Left lobe of liver (tissue), 2 donors: ENCODE measurements around the gene PALM. TPM values are rescaled to one million over a fixed set of nuclear protein-coding genes. Genes with fewer than 3 reads are reported as not detected.
"Not testable (repeated sequence)": the region's sequence is repeated elsewhere in the genome, so short reads cannot be mapped to it uniquely, and the experiment has no call there.

Source experiments
- ATAC-seq: fragments of 200-7000 bp; cut with Tn5 transposase; one replicate; pipeline ENCODE4 v1.9.1; 2020; ENCODE audit warnings: mild to moderate bottlenecking, moderate library complexity
- DNase-seq: peaks from one replicate; pipeline ENCODE4 v3.0.0-alpha.2; 2020; ENCODE audit warnings: low spot score
- total RNA-seq: library from RNA; stranded (reverse); gene quantifications from one replicate; pipeline ENCODE4 v1.2.1, GENCODE V29; 2021
- donor health status: DM: no; HTN: no; CAD: no; lungs with moderate emphysema.
- donor health status: DM: no; HTN: yes; CAD: no.

PALM gene
- total RNA-seq, 1 donor from 2014 or later = 6.6 TPM

DNA sequence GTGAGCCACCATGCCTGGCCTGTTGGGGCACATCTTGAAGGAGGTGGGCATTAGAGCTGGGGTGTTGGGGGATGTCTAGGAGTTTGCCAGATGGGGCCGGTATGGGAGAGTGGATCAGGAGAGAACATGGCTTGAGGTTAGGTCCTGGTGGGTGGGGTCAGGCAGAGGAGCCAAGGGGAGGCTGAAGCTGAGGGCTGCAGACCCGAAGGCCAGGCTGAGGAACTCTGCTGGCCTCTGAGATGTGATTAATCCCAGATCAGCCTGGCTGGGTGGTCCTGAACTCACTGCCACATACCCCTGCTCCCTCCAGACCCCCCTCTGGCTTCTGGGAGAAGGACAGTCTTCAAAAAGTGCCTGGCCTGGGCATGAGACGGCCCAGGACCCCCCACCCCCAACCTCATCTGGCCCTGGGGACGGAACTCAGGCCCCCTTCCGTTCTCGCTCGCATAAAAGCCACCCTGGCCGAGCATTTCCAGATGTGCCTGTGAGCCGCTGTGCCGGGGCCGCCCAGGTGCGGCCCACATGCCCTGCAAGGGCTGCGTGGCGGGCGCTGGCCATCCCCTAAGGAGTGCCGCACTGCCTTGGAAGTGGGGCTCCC is 29.8 kb upstream of the PALM start:
- DNase-seq = no peak
- no peak for ATAC-seq

DNA sequence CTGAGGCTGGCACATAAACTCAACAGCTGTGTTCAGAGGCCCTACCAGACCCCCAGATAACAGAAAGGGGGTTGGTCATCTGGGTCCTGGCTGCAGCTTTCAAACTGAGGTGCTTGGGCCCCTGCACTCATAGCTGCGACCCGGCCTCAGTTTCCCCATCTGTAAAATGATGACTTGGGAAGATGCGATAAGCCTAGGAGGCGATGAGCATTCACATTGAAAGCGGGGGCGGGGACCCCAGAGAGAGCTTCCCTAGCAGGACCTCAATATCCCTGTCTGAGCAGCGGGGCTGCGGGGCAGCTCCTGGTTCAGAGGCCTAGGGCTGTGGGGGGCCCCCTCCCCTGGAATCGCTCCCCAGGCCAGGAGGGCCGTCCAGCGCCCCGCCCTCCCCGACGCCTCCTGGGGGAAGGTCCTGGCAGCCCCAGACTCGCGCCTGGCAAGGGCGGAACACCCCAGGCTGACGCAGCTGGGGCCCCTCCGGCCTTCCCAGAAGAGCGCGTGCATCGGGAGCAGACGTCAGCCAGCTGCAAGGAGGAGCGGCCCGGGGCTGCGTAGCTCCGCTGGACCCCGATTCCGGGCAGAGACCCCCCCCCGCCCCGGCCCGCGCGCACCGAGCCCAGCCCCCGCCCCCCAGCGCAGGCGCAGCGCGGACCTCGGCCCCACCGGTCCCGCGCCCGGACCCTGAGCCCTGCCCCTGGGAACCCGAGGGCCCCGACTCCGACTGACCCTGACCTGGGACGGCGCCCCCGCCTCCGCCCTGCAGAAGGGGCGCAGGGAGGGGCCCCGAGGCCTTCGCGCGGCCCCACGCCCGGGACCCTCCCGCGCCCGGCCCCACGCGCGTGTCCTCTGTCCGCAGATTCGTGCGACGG is 29.1 kb upstream of the PALM start:
- ATAC-seq = peak; percentile 4
- DNase-seq = peak; percentile 58

DNA sequence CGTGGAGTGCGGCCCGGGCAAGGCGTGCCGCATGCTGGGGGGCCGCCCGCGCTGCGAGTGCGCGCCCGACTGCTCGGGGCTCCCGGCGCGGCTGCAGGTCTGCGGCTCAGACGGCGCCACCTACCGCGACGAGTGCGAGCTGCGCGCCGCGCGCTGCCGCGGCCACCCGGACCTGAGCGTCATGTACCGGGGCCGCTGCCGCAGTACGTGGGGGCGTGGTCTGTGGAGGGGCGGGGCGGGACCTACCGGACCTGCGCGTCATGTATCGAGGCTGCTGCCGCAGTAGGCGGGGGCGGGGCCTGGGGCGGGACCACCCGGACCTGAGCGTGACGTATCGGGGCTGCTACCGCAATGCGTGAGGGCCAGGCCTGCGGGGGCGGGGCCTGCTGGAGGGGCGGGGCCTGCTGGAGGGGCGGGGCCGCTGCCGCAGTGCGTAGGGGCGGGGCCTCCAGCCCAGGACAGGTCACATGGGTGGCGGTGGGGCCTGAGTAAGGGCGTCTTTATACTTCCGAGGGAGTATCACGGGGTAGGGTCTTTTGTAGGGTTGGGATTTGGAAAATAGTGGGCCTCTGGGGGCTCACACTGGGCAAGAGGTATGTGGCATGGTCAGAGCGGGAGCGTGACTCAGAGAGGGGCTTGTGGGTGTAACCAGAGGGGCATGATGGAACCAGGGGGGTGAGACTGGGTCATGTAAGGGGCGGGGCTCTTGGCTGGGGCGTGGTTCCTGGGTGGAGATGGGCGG is 28.3 kb upstream of the PALM start:
- peak; percentile 100 for DNase-seq
- ATAC-seq = peak; percentile 91

DNA sequence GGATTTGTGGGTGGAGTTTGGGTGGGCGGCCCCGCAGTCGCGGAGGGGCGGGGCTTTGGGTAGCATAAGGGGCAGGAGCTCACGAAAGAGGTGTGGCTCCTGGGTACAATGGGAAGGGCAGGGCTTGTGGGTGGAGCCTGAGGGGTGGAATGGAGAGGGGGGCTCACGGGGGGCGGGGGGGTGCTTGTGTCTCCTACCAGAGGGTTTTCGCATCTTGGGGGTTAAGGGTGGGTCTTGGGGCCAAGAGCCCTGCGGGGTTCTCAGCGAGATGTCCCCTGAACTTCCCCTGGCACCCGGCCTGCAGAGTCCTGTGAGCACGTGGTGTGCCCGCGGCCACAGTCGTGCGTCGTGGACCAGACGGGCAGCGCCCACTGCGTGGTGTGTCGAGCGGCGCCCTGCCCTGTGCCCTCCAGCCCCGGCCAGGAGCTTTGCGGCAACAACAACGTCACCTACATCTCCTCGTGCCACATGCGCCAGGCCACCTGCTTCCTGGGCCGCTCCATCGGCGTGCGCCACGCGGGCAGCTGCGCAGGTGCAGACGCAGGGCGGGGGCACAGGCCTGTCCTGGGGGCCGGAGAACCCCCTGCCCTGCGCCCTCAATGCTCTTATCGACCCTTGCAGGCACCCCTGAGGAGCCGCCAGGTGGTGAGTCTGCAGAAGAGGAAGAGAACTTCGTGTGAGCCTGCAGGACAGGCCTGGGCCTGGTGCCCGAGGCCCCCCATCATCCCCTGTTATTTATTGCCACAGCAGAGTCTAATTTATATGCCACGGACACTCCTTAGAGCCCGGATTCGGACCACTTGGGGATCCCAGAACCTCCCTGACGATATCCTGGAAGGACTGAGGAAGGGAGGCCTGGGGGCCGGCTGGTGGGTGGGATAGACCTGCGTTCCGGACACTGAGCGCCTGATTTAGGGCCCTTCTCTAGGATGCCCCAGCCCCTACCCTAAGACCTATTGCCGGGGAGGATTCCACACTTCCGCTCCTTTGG is 27.4 kb upstream of the PALM start:
- ATAC-seq = no peak
- DNase-seq = peak; percentile 74

DNA sequence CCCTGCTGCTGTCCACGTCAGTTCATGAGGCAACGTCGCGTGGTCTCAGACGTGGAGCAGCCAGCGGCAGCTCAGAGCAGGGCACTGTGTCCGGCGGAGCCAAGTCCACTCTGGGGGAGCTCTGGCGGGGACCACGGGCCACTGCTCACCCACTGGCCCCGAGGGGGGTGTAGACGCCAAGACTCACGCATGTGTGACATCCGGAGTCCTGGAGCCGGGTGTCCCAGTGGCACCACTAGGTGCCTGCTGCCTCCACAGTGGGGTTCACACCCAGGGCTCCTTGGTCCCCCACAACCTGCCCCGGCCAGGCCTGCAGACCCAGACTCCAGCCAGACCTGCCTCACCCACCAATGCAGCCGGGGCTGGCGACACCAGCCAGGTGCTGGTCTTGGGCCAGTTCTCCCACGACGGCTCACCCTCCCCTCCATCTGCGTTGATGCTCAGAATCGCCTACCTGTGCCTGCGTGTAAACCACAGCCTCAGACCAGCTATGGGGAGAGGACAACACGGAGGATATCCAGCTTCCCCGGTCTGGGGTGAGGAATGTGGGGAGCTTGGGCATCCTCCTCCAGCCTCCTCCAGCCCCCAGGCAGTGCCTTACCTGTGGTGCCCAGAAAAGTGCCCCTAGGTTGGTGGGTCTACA is 25.9 kb upstream of the PALM start:
- no peak for ATAC-seq
- no peak for DNase-seq

DNA sequence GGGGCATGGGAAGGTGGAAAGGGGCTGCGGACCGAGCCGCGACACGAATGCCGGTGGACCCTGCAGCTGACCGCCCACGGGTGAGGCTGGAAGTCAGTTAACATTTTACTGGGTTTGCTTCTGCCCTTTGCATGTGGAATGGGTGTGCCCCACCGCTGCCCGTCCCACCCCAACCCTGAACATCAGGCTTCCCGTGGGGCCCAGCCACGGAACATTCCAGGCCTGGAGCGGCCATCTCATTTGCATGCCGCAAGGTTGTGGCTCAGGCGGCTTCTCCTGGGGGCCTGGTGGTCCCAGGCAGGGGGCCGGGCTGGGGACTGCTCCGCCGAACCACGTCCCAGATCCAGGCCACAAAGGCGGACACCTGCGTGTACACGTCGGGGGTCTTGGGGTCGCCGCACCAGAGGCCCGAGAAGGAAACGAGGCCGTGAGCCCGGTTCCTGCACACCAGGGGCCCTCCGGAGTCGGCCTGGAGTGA is 23.2 kb upstream of the PALM start:
- ATAC-seq = no peak
- DNase-seq = no peak

DNA sequence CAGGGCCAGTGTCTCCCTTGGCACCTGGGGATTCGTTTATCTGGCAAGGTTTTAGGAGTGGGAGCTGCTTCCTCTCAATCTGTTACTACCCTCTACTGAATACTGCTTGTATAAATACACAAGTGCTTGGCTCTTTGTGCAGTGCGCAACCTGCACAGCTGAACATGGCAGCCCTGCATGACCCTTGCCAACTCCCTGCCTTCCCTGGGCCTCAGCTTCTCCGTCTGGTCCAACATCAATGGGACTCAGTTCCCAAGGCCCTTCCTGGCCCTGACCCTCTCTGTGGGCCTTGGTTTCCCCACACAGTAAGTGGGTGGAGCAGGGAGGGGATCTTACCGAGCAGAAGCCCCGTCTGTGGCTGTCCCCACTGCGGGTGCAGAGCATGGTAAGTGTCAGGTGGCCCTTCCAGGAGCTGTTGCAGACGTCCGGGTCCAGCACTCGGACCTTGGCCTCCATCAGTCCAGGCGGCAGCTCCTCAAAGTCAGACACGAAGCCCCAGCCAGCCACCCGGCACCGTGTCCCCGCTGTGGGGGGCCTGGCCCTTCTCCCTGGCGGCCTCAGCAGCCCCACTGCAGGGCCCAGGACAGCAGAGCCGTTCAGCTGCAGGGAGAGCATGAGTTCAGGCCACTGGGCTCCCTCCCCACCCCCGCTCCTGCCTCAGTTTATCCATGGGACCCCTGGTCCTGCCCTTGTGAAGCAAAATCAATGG is 22.0 kb upstream of the PALM start:
- DNase-seq = no peak

DNA sequence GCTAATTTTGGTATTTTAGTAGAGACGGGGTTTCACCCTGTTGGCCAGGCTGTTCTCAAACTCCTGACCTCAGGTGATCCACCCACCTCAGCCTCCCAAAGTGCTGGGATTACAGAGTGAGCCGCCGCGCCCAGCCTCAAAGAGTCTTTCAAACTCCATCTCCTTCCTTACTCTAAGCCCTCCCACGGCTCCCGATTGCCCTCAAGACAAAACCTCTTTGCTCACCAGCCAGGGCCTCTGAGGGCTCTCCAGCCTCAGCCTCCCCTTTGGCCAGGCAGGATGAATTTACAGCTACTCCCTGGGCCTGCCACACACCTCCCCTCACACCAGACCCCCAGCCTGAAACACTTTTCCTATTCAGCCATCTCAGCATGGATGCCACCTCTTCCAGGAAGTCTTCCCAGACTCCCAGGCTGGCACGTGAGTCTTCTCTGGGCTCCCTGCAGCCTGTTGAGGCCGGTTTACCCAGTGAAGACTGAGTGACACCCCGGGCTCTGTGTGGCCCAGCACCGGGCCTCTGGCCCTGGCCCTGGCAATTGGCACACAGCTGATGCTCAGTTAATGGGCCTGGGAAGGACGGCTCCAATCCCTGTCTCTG is 21.1 kb upstream of the PALM start:
- ATAC-seq = no peak
- no peak for DNase-seq

More for the DNA sequence above, 22.0 kb upstream of the PALM start:
- ATAC-seq = no peak

DNA sequence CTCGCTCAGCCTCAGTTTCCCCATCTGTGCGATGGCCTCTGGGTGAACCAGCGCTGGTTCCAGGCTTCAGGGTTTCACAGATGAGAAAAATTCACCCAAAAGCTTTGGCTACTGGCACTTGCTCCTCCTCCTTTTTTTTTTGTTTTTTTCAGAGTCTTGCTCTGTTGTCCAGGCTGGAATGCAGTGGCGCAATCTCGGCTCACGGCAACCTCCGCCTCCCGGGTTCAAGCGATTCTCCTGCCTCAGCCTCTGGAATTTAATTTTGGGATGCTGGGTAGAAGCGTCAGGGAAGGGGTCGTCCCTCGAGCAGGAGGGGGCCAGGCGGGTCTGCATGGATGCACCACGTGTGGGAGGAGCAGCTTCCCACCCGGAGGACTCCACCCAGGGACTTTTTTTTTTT is 20.5 kb upstream of the PALM start:
- DNase-seq = no peak
- no peak for ATAC-seq

DNA sequence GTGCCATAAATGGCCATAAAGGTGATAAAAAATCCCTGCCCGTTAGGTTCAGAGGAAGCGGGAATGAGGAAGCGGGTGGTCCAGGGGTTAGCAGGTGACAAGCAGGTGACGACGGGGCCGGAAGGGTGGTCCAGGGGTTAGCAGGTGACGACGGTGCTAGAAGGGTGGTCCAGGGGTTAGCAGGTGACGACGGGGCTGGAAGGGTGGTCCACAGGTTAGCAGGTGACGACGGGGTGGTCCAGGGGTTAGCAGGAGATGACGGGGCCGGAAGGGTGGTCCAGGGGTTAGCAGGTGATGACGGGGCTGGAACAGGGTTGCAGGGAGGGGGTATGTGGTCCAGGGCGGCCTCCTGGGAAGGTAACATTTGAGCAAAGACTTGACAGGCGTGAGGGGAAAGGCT is 19.7 kb upstream of the PALM start:
- ATAC-seq = no peak
- DNase-seq = no peak

DNA sequence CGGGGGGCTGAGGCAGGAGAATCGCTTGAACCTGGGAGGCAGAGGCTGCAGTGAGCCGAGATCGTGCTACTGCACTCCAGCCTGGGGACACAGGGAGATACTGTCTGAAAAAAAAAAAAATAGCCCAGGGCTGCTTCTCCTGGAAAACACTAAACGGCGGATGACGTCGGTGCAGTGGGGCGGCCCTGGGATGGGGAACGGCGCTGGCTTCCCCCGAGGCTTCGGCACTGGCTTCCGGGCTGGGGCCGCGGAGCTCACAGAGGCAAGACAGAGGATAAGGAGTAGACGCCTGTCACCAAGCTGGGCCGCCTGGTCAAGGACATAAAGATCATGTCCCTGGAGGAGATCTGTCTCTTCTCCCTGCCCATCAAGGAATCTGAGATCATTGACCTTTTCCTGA is 18.5 kb upstream of the PALM start:
- ATAC-seq = no peak

DNA sequence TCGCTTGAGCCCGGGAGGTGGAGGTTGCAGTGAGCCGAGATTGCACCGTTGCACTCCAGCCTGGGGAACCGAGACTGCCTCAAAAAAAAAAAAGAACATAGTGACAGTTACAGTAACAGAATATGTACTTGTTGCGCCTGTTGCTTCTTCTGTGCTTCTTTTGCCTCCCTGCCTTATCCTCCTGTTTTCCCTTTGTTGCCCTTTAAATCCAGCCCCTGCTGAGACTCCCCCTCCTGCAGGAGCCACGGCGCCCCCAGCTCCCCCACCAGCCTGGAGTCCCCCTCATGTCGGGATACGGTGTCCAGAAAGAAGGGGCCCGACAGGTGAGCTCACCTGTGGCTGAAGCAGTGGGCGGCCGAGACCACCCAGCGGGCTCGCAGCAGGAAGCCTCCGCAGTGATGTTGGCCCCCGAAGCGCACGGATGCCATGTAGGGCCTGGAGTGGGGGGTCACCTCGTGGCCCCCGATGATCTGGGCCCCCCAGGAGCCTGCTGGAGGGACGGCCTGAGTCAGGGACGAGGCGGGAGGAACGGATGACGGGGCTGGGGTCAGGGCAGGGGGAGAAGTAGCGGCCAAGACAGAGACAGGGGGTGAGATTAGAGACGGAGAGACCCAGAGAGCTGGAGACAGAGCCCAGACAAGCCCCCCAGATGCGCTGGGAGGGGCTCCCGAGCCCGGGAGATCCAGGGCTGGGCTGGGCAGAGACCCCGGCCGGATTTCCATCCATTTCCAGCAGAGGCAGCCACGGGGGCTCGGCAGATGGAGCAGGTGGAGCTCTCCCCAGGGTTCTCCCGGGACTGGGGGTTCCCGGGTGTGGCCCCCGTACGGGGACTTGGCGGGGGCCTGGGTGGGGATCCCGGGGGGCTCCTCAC is 14.0 kb upstream of the PALM start:
- DNase-seq = no peak
- ATAC-seq = no peak

More for the DNA sequence above, 18.5 kb upstream of the PALM start:
- DNase-seq = no peak

DNA sequence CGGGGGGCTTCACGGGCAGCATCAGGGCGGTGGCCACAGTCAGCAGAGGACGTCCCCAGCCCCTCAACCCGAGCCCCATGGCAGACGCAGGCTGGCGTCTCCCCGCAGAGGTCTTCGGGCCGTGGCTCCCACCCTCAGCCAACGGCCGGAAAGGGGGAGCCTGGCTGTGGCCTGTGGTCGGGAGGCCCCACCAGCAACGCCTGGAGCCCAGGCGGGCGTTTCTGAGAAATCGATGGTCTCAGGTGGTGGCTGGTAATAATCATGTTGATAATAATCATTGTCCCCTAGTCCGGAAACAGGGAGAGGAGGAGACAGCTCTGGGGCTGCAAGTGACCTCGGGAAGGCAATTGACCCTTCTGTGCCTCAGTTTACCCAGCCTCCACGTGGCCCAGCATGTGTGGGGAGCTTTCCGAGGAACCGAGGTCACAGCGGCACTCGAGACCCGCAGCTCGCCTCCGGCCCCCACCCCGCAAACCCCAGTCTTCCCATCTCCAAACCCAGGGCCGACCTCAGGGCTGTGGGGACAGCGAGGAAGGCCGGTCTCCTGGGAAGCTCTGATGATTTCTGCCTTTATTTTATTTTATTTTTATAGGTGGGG is 13.3 kb upstream of the PALM start, which contains the start of gene PRSS57:
TSS of gene PRSS57 (minus strand) at position 101 of the 598 bp plus-strand sequence. CDS start at position 79, 22 bp downstream.
- ATAC-seq = no peak
- no peak for DNase-seq

DNA sequence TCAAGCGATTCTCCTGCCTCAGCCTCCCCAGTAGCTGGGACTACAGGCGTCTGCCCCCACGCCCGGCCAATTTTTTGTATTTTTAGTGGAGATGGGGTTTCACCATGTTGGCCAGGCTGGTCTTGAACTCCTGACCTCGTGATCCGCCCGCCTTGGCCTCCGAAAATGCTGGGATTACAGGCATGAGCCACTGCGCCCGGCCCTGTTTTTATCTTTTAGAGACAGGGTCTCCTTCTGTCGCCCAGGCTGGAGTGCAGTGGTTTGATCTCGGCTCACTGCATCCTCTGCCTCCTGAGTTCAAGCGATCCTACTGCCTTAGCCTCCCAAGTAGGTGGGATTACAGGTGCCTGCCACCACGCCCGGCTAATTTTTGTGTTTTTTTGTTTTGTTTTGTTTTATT is 10.2 kb upstream of the PALM start:
- DNase-seq, ATAC-seq: not testable (repeated sequence)

DNA sequence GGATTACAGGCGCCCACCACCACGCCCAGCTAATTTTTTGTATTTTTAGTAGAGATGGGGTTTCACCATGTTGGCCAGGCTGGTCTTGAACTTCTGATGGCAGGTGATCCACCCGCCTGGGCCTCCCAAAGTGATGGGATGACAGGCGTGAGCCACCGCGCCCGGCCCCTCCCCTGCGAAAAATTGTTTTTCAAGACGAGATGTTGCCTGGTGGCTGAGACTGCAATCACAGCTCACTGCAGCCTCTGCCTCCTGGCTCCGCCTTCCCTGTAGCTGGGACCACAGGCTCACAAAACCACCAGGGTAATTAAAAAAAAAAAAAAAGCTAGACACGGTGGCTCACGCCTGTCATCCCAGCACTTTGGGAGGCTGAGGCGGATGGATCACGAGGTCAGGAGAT is 8.8 kb upstream of the PALM start:
- ATAC-seq, DNase-seq: not testable (repeated sequence)

DNA sequence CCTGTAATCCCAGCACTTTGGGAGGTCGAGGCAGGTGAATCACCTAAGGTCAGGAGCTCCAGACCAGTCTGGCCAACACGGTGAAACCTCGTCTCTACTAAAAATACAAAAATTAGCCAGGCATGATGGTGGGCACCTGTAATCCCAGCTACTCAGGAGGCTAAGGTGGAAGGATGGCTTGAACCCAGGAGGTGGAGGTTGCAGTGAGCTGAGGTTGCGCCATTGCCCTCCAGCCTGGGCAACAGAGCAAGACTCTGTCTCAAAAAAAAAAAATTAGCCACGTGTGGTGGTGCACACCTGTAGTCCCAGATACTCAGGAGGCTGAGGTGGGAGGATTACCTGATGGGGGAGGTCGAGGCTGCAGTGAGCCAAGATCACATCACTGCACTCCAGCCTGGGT is 5.9 kb upstream of the PALM start:
- ATAC-seq, DNase-seq: not testable (repeated sequence)

DNA sequence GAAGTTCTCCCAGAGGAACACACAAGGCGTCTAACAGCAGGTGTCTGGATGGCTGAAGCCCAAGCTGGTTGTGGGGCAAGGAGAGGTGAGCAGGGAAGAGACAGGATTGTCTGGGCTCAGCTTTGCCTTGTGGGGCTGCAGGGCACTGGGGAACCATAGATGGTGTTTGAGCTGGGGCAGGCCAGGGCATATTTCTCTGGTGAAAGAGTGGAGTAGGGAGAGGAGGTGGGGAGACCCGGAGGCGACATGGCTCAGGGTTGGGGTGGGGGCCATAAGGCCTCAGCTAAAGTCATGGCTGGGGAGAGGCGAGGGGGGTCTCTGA is 5.4 kb upstream of the PALM start:
- DNase-seq (no peak), ATAC-seq (no peak)
